Measurements from ENCODE around the gene NUDT16L1.

The NUDT16L1 gene

GRCh38 chr16:4685776-4686496, 7.4 kb upstream of the NUDT16L1 start:
- TF ChIP-seq EZH2phosphoT487 (IDR thresholded peaks at IDR 0.05; ENCODE audit: borderline replicate concordance) = no peak
- TF ChIP-seq, protein P1, sequence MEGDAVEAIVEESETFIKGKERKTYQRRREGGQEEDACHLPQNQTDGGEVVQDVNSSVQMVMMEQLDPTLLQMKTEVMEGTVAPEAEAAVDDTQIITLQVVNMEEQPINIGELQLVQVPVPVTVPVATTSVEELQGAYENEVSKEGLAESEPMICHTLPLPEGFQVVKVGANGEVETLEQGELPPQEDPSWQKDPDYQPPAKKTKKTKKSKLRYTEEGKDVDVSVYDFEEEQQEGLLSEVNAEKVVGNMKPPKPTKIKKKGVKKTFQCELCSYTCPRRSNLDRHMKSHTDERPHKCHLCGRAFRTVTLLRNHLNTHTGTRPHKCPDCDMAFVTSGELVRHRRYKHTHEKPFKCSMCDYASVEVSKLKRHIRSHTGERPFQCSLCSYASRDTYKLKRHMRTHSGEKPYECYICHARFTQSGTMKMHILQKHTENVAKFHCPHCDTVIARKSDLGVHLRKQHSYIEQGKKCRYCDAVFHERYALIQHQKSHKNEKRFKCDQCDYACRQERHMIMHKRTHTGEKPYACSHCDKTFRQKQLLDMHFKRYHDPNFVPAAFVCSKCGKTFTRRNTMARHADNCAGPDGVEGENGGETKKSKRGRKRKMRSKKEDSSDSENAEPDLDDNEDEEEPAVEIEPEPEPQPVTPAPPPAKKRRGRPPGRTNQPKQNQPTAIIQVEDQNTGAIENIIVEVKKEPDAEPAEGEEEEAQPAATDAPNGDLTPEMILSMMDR (conservative IDR thresholded peaks at IDR 0.05; ENCODE audit: low read length) = no peak
- H3K36me3 ChIP-seq (ENCODE audit: insufficient read depth, low read length) = no peaks in the 10 kb centered on the region
- no peaks in the 10 kb centered on the region for H3K9me2 ChIP-seq (replicated peaks; ENCODE audit: low read depth, low read length)
- no peaks in the 10 kb centered on the region for H3K4me1 ChIP-seq (ENCODE audit: insufficient read depth, low read length, poor library complexity, severe bottlenecking)
- no peak overlapping the region for H3K9ac ChIP-seq (ENCODE audit: low read depth, low read length, poor library complexity, severe bottlenecking)
- H3K4me3 ChIP-seq (ENCODE audit: low read length, poor library complexity, severe bottlenecking) = no peak overlapping the region
- no peak overlapping the region for H2AFZ ChIP-seq (ENCODE audit: low read length)
- no peaks in the 10 kb centered on the region for H4K20me1 ChIP-seq (ENCODE audit: insufficient read depth, low read length, poor library complexity, severe bottlenecking)
- H3F3A ChIP-seq (ENCODE audit: low read depth) = no peaks in the 10 kb centered on the region
- no peak overlapping the region for H3K4me2 ChIP-seq (ENCODE audit: low read depth, low read length, poor library complexity, severe bottlenecking)
- H3K9me3 ChIP-seq (ENCODE audit: insufficient read depth, low read depth, low read length) = no peaks in the 10 kb centered on the region
- no peaks in the 10 kb centered on the region for H3K27me3 ChIP-seq (ENCODE audit: insufficient read depth, low read length, poor library complexity, severe bottlenecking)
- no peaks in the 10 kb centered on the region for H3K79me2 ChIP-seq (ENCODE audit: insufficient read depth, low read length)

DNA sequence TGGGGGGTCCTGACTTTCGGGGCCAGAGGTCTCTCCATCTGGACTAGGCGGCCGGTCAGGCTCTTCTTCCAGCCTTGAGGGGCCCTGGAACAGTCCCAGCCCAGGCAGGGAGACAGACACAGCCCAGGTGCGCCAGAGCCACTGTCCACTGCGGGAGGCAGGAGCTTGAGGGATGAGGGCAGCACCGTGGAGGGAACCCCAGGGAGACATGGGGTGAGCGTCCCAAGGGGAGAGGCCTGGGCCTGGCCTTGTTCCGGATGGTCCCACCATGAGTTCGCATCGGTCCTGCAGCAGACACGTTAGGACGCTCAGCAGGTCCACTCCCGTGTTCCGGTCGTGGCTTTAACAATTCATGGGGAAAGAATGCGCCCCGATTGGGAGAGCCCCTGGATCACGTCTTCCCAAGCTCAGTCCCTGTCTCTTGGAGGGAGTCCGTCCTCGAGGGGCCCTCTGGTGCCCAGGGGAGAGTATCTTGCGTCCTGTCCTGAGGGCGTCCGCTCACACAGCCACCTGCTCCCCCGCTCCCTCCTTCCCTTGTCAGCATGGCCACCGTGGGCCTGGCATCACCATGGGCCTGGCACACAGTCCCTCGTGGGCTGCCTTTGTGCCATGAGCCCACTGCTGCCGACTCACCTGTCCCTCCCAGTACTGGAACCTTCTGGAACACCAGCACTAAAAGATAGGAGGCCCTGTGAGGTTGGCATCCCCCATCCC, 6.7 kb upstream of the NUDT16L1 start:
- Histone ChIP-seq H3K36me3 (ENCODE audit: insufficient read depth, low read length) (no peaks in the 10 kb centered on the region), H3K9ac (ENCODE audit: low read depth, low read length, poor library complexity, severe bottlenecking) (no peak overlapping the region), H3K79me2 (ENCODE audit: insufficient read depth, low read length) (no peaks in the 10 kb centered on the region)

GRCh38 chr16:4687416-4687815, 5.9 kb upstream of the NUDT16L1 start:
- Histone ChIP-seq H3K9me2 (replicated peaks; ENCODE audit: low read depth, low read length) (no peaks in the 10 kb centered on the region), H3K36me3 (ENCODE audit: insufficient read depth, low read length) (no peaks in the 10 kb centered on the region), H3K4me1 (ENCODE audit: insufficient read depth, low read length, poor library complexity, severe bottlenecking) (no peaks in the 10 kb centered on the region), H3K9ac (ENCODE audit: low read depth, low read length, poor library complexity, severe bottlenecking) (no peak overlapping the region), H3K79me2 (ENCODE audit: insufficient read depth, low read length) (no peaks in the 10 kb centered on the region), H4K20me1 (ENCODE audit: insufficient read depth, low read length, poor library complexity, severe bottlenecking) (no peaks in the 10 kb centered on the region), H3K4me2 (ENCODE audit: low read depth, low read length, poor library complexity, severe bottlenecking) (no peak overlapping the region), H3F3A (ENCODE audit: low read depth) (no peaks in the 10 kb centered on the region), H3K4me3 (ENCODE audit: low read length, poor library complexity, severe bottlenecking) (no peak overlapping the region), H3K9me3 (ENCODE audit: insufficient read depth, low read depth, low read length) (no peaks in the 10 kb centered on the region), H3K27me3 (ENCODE audit: insufficient read depth, low read length, poor library complexity, severe bottlenecking) (no peaks in the 10 kb centered on the region), H2AFZ (ENCODE audit: low read length) (no peak overlapping the region)
- TF ChIP-seq, protein P1 (conservative IDR thresholded peaks at IDR 0.05; ENCODE audit: low read length) = no peak

More for the DNA sequence above, 6.7 kb upstream of the NUDT16L1 start:
- Histone ChIP-seq H3K27me3 (ENCODE audit: insufficient read depth, low read length, poor library complexity, severe bottlenecking) (no peaks in the 10 kb centered on the region), H3K9me2 (replicated peaks; ENCODE audit: low read depth, low read length) (no peaks in the 10 kb centered on the region), H3K4me3 (ENCODE audit: low read length, poor library complexity, severe bottlenecking) (no peak overlapping the region), H2AFZ (ENCODE audit: low read length) (no peak overlapping the region), H3K4me2 (ENCODE audit: low read depth, low read length, poor library complexity, severe bottlenecking) (no peak overlapping the region), H4K20me1 (ENCODE audit: insufficient read depth, low read length, poor library complexity, severe bottlenecking) (no peaks in the 10 kb centered on the region), H3K9me3 (ENCODE audit: insufficient read depth, low read depth, low read length) (no peaks in the 10 kb centered on the region), H3F3A (ENCODE audit: low read depth) (no peaks in the 10 kb centered on the region), H3K4me1 (ENCODE audit: insufficient read depth, low read length, poor library complexity, severe bottlenecking) (no peaks in the 10 kb centered on the region)
- TF ChIP-seq, protein P1 (conservative IDR thresholded peaks at IDR 0.05; ENCODE audit: low read length) = no peak
- TF ChIP-seq EZH2phosphoT487 (IDR thresholded peaks at IDR 0.05; ENCODE audit: borderline replicate concordance) = no peak
